Posterior cingulate gyrus (tissue), 11 donors: Measurements from ENCODE around the gene KRTAP3-2.
"Not testable (repeated sequence)": the region's sequence is repeated elsewhere in the genome, so short reads cannot be mapped to it uniquely, and the experiment has no call there.

Experiments
- DNase-seq, 10 donors: peaks; one replicate each; pipeline versions ENCODE4 v3.0.0 to v3.0.0-alpha.2; 2020 to 2021; ENCODE audit warnings: mixed read lengths in 3 of 10
- intact Hi-C: fragments of 100-400 bp; cut with DNase I; formaldehyde crosslinking; loops from one replicate; pipeline ENCODE4 v1.15.1; 2023

KRTAP3-2 gene

DNA sequence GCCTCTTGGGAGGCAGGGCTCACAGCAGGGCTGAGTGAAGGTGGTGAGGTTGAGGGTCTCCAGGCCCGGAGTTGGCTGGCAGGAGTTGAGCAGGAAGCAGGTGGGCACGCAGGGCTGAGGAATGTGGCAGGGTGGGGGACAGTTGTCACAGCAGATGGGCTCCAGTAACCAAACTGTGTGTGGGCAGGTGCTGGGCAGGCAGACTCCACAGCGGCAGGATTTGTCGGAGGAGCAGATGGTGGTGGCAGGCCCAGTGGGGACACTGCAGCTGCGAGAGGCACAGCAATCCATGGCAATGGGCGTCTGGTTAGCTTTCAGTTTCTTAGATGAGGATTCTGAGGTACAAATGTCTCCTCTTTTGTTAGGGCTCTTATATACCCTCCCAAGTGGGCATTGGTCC, at the start of gene KRTAP3-2:
Gene KRTAP3-2, minus strand, starts transcription at position 344 of the 400 bp plus-strand sequence. Its CDS starts 53 bp downstream, at position 291.
- intact Hi-C loops, result not testable (repeated sequence)
- DNase-seq, result peak in 8 of 10 donors; percentile 18 to 90 (median 31)

DNA sequence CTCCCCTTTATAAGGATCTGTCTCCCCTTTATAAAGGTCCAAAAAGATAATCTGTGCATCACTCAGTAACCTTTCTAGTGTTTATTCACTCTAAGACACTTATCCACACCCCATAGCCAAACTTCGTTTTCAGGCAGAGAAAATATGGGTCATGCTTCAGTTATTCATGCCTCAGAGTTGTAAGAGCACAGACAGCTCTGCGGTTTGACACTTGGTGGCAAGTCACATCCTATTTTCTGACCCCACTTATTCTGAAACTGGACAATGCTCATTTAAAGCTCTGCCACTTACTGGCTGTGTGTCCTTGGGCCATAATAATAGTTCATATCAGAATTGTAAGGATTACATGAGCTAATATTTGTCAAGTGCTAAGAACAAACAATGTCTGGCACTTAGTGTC, 49.4 kb upstream of the KRTAP3-2 start:
- no peak for DNase-seq
- intact Hi-C loops, result no loop called here

GRCh38 chr17:41048441-41048840, 48.7 kb upstream of the KRTAP3-2 start:
- no peak for DNase-seq
- intact Hi-C loops, result no loop called here

DNA sequence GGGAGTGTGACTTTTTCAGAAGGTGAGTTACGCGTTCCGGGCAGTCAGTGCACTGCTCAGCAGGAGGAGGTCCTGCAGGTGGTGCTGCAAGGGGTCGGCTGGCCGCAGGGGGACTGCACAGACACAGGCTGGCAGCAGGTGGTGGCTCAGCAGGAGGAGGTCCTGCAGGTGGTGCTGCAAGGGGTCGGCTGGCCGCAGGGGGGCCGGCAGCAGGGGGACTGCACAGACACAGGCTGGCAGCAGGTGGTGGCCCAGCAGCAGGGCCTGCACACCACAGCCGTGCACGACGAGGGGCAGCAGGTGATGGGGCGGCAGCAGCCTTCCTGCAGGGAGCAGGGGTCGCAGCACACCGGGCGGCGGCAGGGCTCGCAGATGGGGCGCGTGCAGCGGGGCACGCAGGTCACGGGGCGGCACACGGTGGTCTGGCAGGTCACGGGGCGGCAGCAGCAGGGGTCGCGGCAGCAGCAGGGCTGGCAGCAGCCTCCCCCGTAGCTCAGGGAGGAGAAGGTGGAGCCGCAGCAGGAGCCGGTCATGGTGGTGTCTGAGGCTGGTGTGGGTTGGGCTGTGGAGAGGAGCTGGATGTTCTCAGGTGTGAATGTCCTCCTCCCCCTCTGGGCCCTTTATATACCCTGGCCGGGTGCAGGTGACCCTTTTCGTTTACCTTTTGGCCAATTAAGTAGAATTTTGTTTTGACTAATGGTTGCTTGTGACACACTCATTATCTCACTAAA, 47.2 kb upstream of the KRTAP3-2 start, which contains the start of gene KRTAP2-1:
Gene KRTAP2-1, minus strand, starts transcription at position 582 of the 731 bp plus-strand sequence. Its CDS starts 49 bp downstream, at position 533.
- intact Hi-C loops, DNase-seq: not testable (repeated sequence)

DNA sequence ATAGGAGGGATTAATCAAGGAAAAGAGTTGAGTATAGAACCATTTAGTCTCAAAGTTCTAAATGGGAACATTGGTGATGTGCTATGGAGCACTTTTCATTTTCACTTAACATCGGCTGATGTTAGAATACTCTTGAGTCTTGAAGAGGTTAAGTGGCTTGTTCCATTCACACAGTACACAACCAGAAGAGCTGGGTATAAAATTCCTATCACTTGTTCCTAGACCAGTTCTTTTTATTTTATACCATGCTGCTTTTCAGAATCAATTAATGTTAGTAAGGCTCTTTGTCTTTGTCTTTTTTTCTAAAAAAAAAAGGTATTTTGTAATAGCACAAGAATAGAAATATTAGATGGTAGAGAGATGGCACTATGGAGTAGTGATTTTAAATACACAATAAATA, 43.2 kb upstream of the KRTAP3-2 start:
- no peak for DNase-seq
- intact Hi-C loops, result no loop called here

- intact Hi-C loops, result not testable (repeated sequence)
- peak in 8 of 10 donors; percentile 8 to 90 (median 28) for DNase-seq
Measured at GRCh38 chr17:41040783-41041571, 41.3 kb upstream of the KRTAP3-2 start, which contains the start of gene KRTAP1-1. Gene KRTAP1-1 (minus strand): TSS chr17:41041450. CDS start chr17:41041397, 53 bp downstream.

DNA sequence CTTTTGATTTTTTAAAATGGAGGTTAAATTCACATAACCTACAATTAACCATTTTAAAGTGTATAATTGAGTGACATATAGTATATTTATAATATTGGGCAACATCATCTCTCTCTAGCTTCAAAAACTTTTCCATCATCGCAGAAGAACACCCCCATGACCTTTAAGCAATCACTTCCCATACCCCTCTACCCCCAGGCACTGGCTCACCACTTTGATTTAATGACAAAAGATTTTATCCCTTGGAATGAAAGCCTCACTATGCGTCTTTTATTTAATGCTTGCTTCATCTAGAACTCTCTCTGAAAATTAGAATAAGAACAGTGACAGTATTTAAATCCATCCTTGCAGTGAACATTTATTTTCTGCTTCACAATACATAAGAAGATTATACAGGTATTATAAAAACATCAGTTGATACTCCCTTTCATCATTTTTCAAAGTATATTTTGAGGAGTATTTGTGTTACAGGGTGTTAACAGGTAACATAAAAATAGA, 38.2 kb upstream of the KRTAP3-2 start:
- no peak for DNase-seq
- intact Hi-C loops, result no loop called here

GRCh38 chr17:41034346-41034935, 34.7 kb upstream of the KRTAP3-2 start, which contains the start of gene KRTAP1-3:
Gene KRTAP1-3 (minus strand): TSS chr17:41034874. CDS start chr17:41034821, 53 bp downstream.
- DNase-seq, result peak in 2 of 10 donors; percentile 54 to 76
- intact Hi-C loops, result not testable (repeated sequence)

DNA sequence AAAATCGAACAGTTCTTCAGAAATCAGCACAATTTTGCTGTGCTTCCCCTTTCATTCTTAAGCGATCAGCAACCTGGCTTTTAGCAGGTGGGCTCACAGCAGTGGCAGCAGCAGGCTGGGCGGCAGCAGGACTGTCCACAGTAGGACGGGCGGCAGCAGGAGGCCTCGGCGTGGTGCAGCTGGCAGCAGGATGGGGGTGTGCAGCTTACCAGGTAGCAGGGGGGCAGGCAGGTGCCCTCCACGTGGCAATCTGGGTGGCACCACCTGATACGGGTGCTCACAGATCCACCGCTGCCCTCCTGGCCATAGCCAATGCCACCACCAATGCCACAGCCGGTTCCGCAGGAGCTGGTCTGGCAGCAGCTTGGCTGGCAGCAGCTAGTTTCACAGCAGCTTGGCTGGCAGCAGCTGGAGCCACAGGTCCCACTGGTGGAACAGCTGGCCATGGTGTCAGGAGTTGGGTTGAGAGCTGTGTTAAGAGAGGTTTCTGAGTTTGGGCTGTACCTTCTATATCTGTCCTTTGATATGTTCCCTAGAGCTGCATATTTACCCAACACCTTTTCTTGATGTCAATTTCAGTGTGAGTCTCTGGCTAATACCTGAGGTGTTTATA, 30.0 kb upstream of the KRTAP3-2 start, which contains the start of gene KRTAP1-4:
Gene KRTAP1-4, minus strand, starts transcription at position 563 of the 613 bp plus-strand sequence. Its CDS starts 117 bp downstream, at position 446.
- peak in 2 of 10 donors; percentile 44 to 74 for DNase-seq
- intact Hi-C loops, result no loop called here

- peak in 2 of 10 donors; percentile 59 to 80 for DNase-seq
Measured at GRCh38 chr17:41026715-41027471, 27.2 kb upstream of the KRTAP3-2 start, which contains the start of gene KRTAP1-5. Gene KRTAP1-5 (minus strand): TSS chr17:41027208. CDS start chr17:41027155, 53 bp downstream.

DNA sequence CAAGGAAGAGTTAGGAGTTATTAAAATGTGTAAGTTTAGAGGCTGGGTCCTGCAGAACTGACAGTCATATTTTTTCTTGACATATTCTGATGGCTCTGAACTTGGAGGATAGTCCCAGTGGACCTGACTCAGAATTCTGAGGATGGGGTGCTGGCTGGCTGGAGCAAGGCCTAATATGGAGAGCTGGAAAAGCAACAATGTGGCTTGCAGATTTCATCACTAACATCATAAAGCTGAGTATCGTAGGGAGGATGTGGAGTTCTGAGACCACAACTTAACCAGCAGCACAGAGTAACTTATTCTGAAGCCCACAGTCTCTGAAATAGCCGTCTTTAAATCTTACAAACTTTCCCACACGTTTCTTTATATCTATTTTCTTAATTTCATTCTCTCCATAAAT, 25.0 kb upstream of the KRTAP3-2 start:
- DNase-seq, result no peak
- intact Hi-C loops, result no loop called here

More at GRCh38 chr17:41026715-41027471, 27.2 kb upstream of the KRTAP3-2 start, which contains the start of gene KRTAP1-5:
- intact Hi-C loops, result no loop called here

- no peak for DNase-seq
Measured at GRCh38 chr17:41020336-41020735, 20.6 kb upstream of the KRTAP3-2 start.

DNA sequence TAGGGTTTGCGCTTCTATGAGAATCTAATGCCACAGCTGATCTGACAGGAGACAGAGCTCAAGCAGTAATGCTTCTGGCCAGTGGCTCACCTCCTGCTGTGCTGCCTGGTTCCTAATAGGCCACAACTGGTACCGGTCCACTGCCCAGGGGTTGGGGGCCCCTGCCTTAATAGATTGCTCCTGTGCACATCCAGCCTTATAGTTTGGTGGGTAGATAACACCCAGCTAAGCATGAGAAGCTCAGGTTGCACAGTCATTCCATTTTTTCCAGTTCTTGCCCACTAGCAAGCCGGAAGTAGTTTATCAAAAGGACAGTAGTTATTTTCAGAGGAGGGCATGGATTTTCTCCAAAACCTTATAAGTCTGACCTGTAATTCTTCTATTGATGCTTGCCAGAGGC, 19.7 kb upstream of the KRTAP3-2 start:
- intact Hi-C loops, result no loop called here
- no peak for DNase-seq

More at GRCh38 chr17:41020336-41020735, 20.6 kb upstream of the KRTAP3-2 start:
- intact Hi-C loops, result no loop called here

GRCh38 chr17:41018541-41018940, 18.8 kb upstream of the KRTAP3-2 start:
- intact Hi-C loops, result no loop called here
- no peak for DNase-seq

GRCh38 chr17:41016578-41017215, 17.0 kb upstream of the KRTAP3-2 start:
- DNase-seq, result no peak
- intact Hi-C loops, result no loop called here

GRCh38 chr17:41015454-41015853, 15.7 kb upstream of the KRTAP3-2 start:
- no peak for DNase-seq
- intact Hi-C loops, result no loop called here

DNA sequence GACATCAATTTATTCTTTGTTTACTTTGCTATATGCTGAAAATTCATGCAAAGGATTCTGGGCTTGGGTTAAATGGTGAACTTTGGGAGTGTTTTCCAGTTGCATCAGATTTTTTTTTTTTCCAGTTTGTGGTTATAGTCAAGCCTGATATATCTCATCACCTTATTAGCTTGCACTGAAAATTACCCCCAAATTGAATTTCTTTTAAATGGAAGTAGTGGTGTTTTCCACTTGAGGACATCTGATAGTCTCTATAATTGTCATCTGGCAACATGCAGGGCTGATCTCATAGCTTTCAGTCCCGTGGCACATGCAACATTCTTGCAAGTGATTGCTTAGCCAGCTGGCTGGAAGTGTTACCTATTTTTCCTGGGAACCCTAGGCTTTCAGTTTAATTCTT, 13.9 kb upstream of the KRTAP3-2 start:
- DNase-seq, result no peak
- intact Hi-C loops, result no loop called here

GRCh38 chr17:41013181-41013580, 13.5 kb upstream of the KRTAP3-2 start:
- intact Hi-C loops, result no loop called here
- no peak for DNase-seq
